ENCODE measurements around the gene SYNGR4.

Gene SYNGR4

DNA sequence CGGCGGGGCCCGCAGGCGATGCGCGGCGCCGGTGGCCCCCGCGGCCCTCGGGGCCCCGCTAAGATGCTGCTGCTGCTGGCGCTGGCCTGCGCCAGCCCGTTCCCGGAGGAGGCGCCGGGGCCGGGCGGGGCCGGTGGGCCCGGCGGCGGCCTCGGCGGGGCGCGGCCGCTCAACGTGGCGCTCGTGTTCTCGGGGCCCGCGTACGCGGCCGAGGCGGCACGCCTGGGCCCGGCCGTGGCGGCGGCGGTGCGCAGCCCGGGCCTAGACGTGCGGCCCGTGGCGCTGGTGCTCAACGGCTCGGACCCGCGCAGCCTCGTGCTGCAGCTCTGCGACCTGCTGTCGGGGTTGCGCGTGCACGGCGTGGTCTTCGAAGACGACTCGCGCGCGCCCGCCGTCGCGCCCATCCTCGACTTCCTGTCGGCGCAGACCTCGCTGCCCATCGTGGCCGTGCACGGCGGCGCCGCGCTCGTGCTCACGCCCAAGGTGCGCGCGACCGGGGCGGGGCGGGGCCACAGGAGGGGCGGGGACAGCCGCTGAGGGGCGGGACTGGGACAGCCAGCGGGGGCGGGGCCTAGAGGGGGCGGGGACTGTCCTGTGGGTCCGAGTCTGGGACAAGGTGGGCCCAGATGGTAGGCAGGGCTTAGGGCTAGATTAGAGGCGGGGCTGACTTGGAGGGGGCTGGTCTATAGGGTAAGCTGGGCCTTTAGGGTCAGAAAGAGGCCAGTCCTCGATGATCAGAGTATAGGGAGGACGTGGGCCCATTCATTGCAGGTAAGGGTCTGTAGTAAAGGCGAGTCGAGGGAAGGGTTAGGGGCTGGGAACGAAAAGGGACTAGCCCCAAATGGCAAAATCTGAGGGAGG, 34.4 kb downstream of the SYNGR4 start:
- peak; percentile 62 for DNase-seq

DNA sequence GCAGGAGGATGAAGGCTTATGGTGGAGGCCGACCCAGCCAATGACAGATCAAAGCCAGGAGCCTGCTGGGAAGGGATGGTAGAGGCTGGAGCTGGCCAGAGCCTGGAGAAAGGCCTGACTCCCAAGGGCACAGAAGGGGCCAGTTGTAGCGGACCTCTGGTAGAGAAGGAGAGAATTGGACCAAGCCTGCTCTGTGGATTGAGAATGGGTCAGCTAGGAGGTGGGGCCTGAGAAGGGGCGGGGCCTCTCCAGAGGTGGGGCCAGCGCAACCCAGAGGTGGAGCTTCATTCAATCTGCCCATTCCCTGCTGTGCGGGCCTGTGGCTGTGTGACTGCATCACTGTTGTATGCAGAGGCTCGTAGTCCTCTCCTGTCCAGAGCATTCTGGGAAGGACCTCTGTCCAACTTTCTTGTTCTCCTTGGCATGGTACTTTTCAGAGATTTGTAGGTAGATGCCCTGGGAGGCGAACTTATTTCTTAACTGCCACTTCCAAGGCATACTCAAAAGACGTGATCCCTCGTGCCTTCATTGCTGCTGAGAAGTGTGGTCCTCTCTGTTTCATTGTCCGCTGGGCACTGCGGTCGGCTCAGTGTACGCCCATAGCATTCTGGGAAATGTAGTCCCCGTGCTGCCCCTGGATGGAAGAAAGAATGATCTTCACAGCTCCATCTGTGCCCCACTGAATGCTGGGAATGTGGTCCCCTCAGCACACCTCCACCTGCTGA, 36.0 kb downstream of the SYNGR4 start:
- DNase-seq = no peak

DNA sequence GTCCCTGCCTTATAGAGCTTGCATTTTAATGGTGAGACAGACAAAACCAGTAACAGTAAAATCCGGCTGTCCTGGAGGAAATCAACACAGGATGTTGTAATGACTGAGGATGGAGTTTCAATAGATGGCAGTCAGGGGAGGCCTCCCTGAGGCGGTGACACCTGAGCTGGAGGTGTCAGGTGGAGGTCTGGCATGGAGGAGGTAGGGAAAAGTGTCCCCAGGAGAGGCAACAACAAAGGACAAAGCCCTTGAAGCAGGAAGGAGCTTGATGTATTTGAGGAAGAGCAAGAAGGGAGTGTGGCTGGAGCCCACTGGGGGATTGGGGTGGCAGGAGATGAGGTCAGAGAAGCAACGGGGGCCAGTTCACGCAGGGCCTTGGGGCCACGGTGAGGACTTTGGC, 37.1 kb downstream of the SYNGR4 start:
- DNase-seq = no peak

DNA sequence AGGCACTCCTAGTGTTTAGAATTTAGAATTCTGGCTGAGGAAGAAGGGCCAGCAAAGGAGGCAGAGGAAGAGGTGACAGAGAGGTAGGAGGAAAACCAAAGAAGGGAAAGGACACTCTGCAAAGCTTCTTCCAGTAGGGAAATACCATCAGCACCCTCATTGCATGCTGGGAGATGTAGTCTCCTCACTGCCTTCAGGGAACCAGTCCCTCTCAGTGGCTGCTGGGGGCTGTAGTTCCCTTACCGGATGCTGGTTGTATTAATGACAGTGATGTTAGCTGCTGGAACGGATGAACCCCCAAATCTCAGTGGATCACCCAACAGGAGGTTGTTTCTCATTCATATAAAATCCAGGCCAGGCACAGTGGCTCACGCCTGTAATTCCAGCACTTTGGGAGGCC, 39.4 kb downstream of the SYNGR4 start:
- DNase-seq = no peak

DNA sequence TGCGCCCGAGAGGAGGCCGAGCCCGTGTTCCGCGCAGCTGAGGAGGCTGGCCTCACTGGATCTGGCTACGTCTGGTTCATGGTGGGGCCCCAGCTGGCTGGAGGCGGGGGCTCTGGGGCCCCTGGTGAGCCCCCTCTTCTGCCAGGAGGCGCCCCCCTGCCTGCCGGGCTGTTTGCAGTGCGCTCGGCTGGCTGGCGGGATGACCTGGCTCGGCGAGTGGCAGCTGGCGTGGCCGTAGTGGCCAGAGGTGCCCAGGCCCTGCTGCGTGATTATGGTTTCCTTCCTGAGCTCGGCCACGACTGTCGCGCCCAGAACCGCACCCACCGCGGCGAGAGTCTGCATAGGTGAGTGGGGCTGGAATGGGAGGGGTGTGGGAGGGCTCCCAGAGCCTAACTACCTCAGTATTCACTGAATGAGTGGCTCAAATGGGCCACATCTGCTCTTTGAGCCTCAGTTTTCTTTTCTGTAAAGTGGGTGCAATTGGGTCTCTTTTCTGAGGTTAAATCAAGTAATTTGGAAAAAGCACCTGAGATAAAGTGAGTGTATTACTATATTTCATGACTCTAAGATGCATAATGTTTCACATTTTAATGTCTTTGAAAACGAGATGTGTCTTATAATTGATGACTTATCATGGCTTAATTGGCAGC, 41.0 kb downstream of the SYNGR4 start:
- no peak for DNase-seq

DNA sequence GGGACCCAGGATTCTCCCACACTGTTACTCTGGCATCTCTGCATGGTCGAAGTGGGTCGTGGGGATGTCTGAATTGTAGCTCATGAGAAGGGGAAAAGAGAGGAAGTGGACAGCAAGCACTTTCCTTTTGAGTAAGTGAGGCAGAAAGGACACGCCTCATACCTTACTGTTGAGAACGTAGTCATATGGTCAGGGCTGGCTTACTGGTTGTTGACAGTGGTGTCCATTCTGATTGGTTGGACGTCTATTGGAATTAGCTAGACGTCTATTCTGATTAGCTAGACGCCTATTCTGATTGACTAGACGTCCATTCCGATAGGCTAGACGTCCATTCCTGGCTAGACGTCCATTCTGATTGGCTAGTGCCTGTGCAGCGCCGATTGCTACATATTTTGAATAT, 41.7 kb downstream of the SYNGR4 start:
- no peak for DNase-seq

DNA sequence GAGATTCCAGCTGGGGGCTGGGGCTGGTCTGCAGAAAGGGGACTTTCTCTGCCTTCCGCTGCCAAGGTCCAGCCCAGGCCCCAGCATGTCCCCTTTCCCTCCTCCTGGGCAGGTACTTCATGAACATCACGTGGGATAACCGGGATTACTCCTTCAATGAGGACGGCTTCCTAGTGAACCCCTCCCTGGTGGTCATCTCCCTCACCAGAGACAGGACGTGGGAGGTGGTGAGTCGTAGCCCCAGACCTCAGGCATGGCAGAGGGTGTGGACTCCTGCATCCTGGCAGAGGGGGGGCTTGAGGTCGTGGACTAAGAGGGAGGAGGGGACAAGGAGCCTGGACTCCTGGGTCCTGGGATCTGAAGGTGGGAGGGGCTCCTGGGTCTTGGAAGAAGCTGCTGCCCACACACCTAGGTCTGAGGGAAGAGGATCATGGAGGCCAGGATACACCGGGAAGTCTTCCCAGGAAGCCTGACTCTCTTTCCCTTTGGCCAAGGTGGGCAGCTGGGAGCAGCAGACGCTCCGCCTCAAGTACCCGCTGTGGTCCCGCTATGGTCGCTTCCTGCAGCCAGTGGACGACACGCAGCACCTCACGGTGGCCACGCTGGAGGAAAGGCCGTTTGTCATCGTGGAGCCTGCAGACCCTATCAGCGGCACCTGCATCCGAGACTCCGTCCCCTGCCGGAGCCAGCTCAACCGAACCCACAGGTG, 49.9 kb downstream of the SYNGR4 start:
- peak; percentile 37 for DNase-seq

DNA sequence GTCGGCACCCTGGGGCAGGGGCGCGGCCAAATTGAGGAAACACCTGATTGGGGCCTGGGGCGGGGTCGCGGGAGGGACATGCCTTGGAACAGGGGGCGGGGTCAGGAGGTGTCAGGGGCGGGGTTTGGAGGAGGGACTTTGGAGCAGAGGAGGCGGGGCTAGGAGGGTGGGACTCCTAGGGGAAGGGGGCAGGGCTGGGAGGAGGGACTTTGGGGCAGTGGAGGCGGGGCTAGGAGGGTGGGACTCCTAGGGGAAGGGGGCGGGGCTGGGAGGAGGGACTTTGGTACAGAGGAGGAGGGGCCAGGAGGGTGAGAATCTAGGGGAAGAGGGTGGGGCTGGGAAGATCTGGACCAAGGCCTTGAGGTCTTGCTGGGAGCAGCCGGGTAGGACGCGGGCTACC, 51.2 kb downstream of the SYNGR4 start:
- DNase-seq = no peak

DNA sequence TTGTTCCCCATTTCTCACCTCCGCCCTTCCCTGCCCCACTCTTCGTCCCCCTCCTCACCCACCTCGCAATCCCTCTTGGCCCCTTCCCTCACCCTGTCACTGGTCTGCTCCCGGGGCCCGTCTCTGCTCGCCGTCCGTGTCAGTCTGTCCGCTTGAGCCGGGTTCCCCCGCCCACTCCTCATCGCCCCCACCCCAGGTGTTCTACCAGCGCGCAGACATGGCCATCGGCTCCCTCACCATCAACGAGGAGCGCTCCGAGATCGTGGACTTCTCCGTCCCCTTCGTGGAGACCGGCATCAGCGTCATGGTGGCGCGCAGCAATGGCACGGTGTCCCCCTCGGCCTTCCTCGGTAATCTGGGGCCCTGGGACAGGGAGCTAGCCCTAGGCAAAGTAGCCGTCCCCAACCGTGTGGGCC, 51.6 kb downstream of the SYNGR4 start:
- DNase-seq = no peak

DNA sequence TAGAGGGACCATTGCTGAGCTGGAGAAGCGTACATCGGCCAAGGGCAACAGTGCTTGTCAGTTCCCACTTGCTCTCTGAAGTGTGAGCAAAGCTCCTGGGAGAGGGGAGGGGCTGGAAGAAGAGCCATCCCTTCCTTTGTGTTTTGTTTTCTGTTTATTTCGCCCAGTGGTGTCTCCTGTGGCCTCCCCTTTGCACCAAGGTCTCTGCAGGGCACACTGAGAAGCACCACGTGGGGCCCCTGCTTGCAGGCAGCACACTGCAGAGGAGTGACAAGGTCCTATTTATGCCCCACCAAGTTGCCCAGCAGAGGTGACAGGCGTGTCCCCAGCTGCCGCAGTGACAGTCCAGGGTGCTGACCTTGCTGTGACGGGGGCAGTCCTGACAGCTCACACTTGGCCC, 53.3 kb downstream of the SYNGR4 start:
- no peak for DNase-seq

DNA sequence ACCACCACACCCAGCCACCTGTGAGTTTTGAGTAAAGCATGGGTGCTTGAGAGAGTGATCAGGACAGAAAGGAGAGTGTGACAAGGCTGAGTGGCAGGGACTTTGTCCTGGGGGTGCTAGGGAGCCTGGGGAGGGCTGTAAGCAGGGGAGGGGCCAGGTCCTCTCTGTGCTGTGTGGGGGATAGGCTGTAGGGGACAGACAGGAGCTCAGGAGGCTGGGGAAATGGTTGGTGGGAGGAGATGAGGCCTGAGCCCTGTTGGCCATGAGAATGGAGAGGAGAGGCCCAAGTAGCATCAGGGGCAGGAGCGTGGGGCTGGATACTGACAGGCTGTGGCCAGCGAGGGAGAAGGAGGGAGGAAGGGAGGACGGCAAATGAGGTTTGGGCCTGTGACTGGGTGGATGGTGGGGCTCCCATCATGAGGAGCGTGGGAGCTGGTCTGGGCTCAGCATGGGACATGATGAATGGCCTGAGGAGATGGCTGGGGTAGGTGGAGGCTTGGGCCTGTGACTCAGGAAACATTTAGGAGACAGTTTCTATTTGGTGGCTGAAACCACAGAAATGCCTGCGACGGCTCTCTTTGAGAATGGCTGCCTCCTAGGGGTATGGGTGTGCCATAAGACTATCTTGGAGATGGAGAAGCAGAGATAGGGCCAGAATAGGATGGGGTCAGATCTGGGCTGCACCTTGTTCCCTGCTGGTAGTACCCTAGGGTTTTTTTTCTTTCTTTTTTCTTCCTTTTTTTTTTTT, 54.3 kb downstream of the SYNGR4 start:
- no peak for DNase-seq

DNA sequence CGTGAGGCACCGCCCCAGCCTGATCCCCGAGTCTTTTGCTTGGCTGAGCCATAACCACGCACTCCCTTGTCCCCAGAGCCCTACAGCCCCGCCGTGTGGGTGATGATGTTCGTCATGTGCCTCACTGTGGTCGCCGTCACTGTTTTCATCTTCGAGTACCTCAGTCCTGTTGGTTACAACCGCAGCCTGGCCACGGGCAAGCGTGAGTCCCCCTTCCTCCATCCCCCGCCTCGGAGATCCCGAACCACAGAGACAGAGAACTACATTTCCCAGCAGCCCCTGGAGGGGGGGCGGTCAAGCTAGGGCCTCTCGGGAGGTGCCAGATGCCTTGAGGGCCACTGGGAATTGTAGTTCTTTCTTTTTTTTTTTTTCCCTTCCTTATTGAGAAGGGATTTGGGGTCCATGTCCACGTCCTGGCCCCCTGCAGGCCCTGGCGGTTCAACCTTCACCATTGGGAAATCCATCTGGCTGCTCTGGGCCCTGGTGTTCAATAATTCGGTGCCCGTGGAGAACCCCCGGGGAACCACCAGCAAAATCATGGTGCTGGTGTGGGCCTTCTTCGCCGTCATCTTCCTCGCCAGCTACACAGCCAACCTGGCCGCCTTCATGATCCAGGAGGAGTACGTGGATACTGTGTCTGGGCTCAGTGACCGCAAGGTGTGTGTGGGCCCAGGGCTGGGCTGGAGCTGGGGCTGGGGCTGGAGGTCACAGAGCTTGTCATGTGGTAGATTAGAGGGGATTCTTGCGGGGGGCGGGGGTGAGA, 55.2 kb downstream of the SYNGR4 start:
- DNase-seq = no peak

DNA sequence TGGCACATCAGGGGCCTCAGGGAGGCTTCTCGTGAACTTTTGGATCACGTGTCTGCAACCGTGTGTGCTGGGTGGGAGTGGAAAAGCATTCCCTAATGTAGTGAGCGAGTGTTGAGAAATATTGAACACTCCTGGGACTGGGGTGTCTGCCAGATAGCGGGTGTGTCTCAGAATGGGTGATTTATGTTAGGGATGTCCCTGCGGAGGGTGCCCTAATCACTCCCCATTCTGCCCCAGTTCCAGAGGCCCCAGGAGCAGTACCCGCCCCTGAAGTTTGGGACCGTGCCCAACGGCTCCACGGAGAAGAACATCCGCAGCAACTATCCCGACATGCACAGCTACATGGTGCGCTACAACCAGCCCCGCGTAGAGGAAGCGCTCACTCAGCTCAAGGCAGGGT, 57.4 kb downstream of the SYNGR4 start:
- DNase-seq = no peak

DNA sequence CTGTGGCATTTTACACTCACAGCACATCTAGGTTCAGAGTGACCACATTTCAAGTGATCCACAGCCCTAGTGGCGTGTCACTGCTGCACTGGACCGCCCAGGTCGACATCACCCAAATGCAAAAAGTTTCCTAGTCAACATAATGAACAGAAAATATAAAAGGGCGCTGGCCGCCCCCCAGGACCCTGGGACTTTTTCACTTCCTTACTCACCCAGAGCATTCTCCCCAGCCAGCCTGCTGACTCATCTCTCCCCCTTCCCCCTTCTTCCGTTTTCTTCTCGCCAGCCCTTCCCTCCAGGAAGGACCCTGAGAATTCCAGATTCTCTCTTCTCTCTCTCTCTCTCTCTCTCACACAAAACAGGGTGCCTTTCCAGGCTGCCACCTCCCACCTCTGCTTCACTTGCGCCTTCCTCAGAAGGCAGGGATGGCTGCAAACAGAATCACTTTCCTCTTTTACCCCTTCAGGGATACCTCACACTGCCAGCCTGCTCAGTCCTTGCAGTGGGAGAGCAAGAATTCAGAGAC, 60.6 kb downstream of the SYNGR4 start:
- no peak for DNase-seq
